CD14-positive monocyte (primary cell): ENCODE data around the gene CACNA1B. TPM values are rescaled to one million over a fixed set of nuclear protein-coding genes. Genes with fewer than 3 reads are reported as not detected.

Experiments
- DNase-seq, 3 donors: peaks; one replicate each; pipeline ENCODE4 v3.0.0-alpha.2; 2011 to 2022
- H2AFZ ChIP-seq: 2 replicates; pipeline ENCODE4 v1.6.0; 2012; ENCODE audit warnings: mild to moderate bottlenecking, low read depth, low read length, inconsistent platforms; ENCODE audit not compliant: insufficient read depth, poor library complexity, severe bottlenecking
- H3K27ac ChIP-seq, 2 donors: 1 replicate in 1 of 2; 2 replicates in 1 of 2; pipeline ENCODE4 v1.5.1; 2012 to 2013; ENCODE audit warnings: low read length in 2 of 2, control low read depth in 1 of 2, inconsistent platforms in 1 of 2, low read depth in 1 of 2, mild to moderate bottlenecking in 1 of 2
- H3K27me3 ChIP-seq, 2 donors: one replicate each; pipeline versions ENCODE4 v1.6.0 to v1.6.1; 2011 to 2013; ENCODE audit warnings: low read length in 2 of 2; ENCODE audit not compliant: control insufficient read depth in 2 of 2, insufficient read depth in 2 of 2
- H3K36me3 ChIP-seq, 2 donors: replicated peaks in 1 of 2; 1 replicate in 1 of 2; 2 replicates in 1 of 2; pipeline versions ENCODE4 v1.5.1 to v1.6.1; 2012 to 2013; ENCODE audit warnings: low read length in 2 of 2, control low read depth in 1 of 2, inconsistent platforms in 1 of 2, mild to moderate bottlenecking in 1 of 2; ENCODE audit not compliant: insufficient read depth in 2 of 2, control insufficient read depth in 1 of 2
- H3K4me1 ChIP-seq, 2 donors: 1 replicate in 1 of 2; 2 replicates in 1 of 2; pipeline versions ENCODE4 v1.5.1 to v1.6.1; 2012 to 2013; ENCODE audit warnings: low read length in 2 of 2, control low read depth in 1 of 2, inconsistent platforms in 1 of 2, mild to moderate bottlenecking in 1 of 2, moderate library complexity in 1 of 2; ENCODE audit not compliant: insufficient read depth in 2 of 2, control insufficient read depth in 1 of 2
- H3K4me2 ChIP-seq: replicated peaks from 2 replicates; pipeline ENCODE3; 2012; ENCODE audit warnings: low read length, moderate library complexity, mild to moderate bottlenecking; ENCODE audit not compliant: poor library complexity, severe bottlenecking; ENCODE audit errors: extremely low read depth
- H3K4me3 ChIP-seq, 3 experiments: fragments of 200-600 bp in 1 of 3; sonication (generic) in 1 of 3; replicated peaks in 1 of 3; 1 replicate in 2 of 3; 2 replicates in 1 of 3; pipeline ENCODE4 v1.5.1; 2011 to 2013; ENCODE audit warnings: low read length in 3 of 3, mild to moderate bottlenecking in 3 of 3, control low read depth in 2 of 3, low read depth in 2 of 3, inconsistent platforms in 1 of 3, moderate library complexity in 1 of 3
- H3K79me2 ChIP-seq: 2 replicates; pipeline ENCODE4 v1.6.0; 2012; ENCODE audit warnings: mild to moderate bottlenecking, control low read depth, inconsistent platforms, low read length, moderate library complexity; ENCODE audit not compliant: insufficient read depth
- H3K9ac ChIP-seq: 2 replicates; pipeline ENCODE4 v1.6.0; 2017; ENCODE audit warnings: low read length, mild to moderate bottlenecking; ENCODE audit not compliant: insufficient read depth, poor library complexity, severe bottlenecking
- H3K9me3 ChIP-seq, 2 donors: replicated peaks in 1 of 2; 1 replicate in 1 of 2; 2 replicates in 1 of 2; pipeline versions ENCODE4 v1.5.1 to v1.6.1; 2012 to 2013; ENCODE audit warnings: low read length in 2 of 2, control low read depth in 1 of 2; ENCODE audit not compliant: control insufficient read depth in 1 of 2, insufficient read depth in 1 of 2
- H4K20me1 ChIP-seq: 2 replicates; pipeline ENCODE4 v1.6.0; 2012; ENCODE audit warnings: mild to moderate bottlenecking, low read length, control low read depth, moderate library complexity; ENCODE audit not compliant: insufficient read depth
- H3K27ac Mint-ChIP-seq, 7 donors: one replicate each; pipeline ENCODE4 v1.8.0; 2020; ENCODE audit warnings: mild to moderate bottlenecking in 7 of 7, mixed read lengths in 7 of 7, moderate library complexity in 6 of 7, inconsistent platforms in 2 of 7
- H3K27me3 Mint-ChIP-seq, 3 donors: one replicate each; pipeline ENCODE4 v1.8.0; 2021 to 2022; ENCODE audit warnings: low read depth in 3 of 3, mild to moderate bottlenecking in 3 of 3, mixed read lengths in 3 of 3, moderate library complexity in 3 of 3, inconsistent platforms in 1 of 3
- H3K36me3 Mint-ChIP-seq, 2 donors: one replicate each; pipeline ENCODE4 v1.8.0; 2020; ENCODE audit warnings: mixed read lengths in 2 of 2, inconsistent platforms in 1 of 2, mild to moderate bottlenecking in 1 of 2
- H3K4me1 Mint-ChIP-seq: one replicate; pipeline ENCODE4 v1.8.0; 2020; ENCODE audit warnings: mild to moderate bottlenecking, mixed read lengths
- H3K4me3 Mint-ChIP-seq, 2 donors: one replicate each; pipeline ENCODE4 v1.8.0; 2020; ENCODE audit warnings: mild to moderate bottlenecking in 2 of 2, mixed read lengths in 2 of 2, moderate library complexity in 1 of 2
- H3K9me3 Mint-ChIP-seq, 7 donors: one replicate each; pipeline ENCODE4 v1.8.0; 2020 to 2022; ENCODE audit warnings: mixed read lengths in 7 of 7, mild to moderate bottlenecking in 6 of 7, moderate library complexity in 6 of 7, inconsistent platforms in 2 of 7
- WGBS: methylation state at CpG from one replicate; pipeline ENCODE4 v1.1.5; 2013; ENCODE audit warnings: missing lambda C conversion rate; ENCODE audit not compliant: insufficient coverage; 5-methylcytosine and 5-hydroxymethylcytosine counted together
- intact Hi-C, 2 donors: fragments of 100-400 bp; cut with micrococcal nuclease; formaldehyde crosslinking; loops; one replicate each; pipeline versions ENCODE4 v1.15.0 to v1.15.1; 2023
- polyA plus RNA-seq, 3 donors: library from polyadenylated mRNA; depleted of rRNA in 1 of 3; unstranded in 2 of 3; stranded (reverse) in 1 of 3; fragments of 300-500 nt in 2 of 3; fragments of >200 nt in 1 of 3; fragmentation: Illumina TruSeq in 2 of 3; gene quantifications; 1 replicate in 2 of 3; 2 replicates in 1 of 3; pipeline ENCODE4 v1.2.3, GENCODE V29; 2012 to 2021
- TF ChIP-seq, protein P1 (sequence below): fragments of 200-600 bp; IDR thresholded peaks from one replicate; pipeline ENCODE4 v1.8.0; 2022; ENCODE audit warnings: antibody characterized with exemption, mild to moderate bottlenecking

CACNA1B gene
- polyA plus RNA-seq, 3 donors = not detected

DNA sequence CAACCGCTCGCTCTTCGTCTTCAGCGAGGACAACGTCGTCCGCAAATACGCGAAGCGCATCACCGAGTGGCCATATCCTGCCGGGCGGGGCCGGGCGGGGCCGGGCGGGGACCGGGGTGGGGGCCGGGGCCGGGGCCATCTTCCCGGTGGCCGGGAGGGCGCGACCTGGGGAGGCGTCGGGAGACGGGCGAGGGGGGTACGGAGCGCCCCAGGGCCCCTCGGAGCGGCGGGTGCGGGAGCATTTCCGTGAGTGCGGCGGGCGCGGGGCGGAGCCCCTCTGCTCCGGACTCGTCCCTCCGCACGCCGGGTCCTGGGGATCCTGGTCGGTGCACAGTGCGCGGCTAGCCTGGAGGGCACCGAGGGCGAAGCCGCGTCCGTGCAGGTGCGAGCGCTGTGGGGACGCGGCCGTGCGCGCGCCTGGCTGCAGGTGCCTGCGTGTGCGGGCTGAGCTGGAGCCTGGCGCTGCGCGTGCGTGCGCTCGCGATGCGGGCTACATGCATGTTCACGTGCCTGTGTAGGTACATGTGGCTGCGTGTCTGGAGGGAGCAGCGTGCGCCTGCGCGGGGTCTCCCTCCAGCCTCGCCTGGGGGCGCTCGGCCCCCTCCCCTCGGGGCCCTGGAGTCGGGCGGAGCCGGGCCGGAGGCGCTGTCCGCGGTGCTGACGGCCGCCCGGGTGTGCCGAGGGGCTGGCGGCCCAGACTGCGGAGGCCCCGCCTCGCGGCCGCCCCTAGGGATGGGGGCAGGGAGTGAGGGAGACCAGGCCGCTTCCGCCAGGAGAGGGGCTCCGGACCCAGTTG, 762 bp downstream of the CACNA1B start:
- no peak overlapping the region for H3K4me3 ChIP-seq
- TF ChIP-seq, protein P1, sequence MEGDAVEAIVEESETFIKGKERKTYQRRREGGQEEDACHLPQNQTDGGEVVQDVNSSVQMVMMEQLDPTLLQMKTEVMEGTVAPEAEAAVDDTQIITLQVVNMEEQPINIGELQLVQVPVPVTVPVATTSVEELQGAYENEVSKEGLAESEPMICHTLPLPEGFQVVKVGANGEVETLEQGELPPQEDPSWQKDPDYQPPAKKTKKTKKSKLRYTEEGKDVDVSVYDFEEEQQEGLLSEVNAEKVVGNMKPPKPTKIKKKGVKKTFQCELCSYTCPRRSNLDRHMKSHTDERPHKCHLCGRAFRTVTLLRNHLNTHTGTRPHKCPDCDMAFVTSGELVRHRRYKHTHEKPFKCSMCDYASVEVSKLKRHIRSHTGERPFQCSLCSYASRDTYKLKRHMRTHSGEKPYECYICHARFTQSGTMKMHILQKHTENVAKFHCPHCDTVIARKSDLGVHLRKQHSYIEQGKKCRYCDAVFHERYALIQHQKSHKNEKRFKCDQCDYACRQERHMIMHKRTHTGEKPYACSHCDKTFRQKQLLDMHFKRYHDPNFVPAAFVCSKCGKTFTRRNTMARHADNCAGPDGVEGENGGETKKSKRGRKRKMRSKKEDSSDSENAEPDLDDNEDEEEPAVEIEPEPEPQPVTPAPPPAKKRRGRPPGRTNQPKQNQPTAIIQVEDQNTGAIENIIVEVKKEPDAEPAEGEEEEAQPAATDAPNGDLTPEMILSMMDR = no peak
- no peak overlapping the region for H3K4me3 Mint-ChIP-seq
- H3K4me1 ChIP-seq = no peaks in the 10 kb centered on the region
- H3K9me3 Mint-ChIP-seq = peaks cover 0 to 21% (median 3%) of the 10 kb centered on the region in 7 donors
- WGBS = 2% methylated on average over 87 of the region's 101 CpGs
- H3K27ac ChIP-seq = no peak overlapping the region
- no peak overlapping the region for H2AFZ ChIP-seq
- H3K9ac ChIP-seq = no peak overlapping the region
- peaks cover 0 to 32% of the 10 kb centered on the region in 2 donors for H3K27me3 ChIP-seq
- DNase-seq = no peak
- no peaks in the 10 kb centered on the region for H3K36me3 Mint-ChIP-seq
- no peaks in the 10 kb centered on the region for H3K79me2 ChIP-seq
- H3K4me1 Mint-ChIP-seq = no peaks in the 10 kb centered on the region
- no peaks in the 10 kb centered on the region for H4K20me1 ChIP-seq
- H3K4me2 ChIP-seq = peak overlapping the region; percentile 26
- no peaks in the 10 kb centered on the region for H3K36me3 ChIP-seq
- no peak overlapping the region for H3K27ac Mint-ChIP-seq
- H3K9me3 ChIP-seq = peaks cover 0 to 7% of the 10 kb centered on the region in 2 donors
- H3K27me3 Mint-ChIP-seq = peaks cover 26 to 44% (median 29%) of the 10 kb centered on the region in 3 donors
- intact Hi-C loops = no loop called here

DNA sequence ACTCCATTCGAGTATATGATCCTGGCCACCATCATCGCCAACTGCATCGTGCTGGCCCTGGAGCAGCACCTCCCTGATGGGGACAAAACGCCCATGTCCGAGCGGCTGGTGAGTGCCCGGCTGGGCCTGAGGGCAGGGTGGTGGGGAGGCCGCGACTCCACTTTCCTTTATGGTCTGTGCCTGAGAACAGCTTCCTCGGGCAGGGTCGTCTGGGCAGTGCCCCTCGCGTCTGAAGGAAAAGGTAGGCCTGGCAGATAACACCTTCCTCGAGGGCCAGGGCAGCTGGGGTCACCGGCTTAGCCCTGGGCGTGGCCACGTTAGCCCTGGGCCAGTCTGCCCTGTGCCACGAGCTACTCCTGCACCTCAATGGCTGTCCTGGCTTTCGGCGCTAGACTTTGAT, 1.5 kb downstream of the CACNA1B start:
- no peak overlapping the region for H3K27ac ChIP-seq
- no peak for DNase-seq
- H3K27ac Mint-ChIP-seq = no peak overlapping the region
- no peaks in the 10 kb centered on the region for H3K79me2 ChIP-seq
- peaks cover 26 to 42% (median 27%) of the 10 kb centered on the region in 3 donors for H3K27me3 Mint-ChIP-seq
- H3K27me3 ChIP-seq = peaks cover 0 to 32% of the 10 kb centered on the region in 2 donors
- no peak overlapping the region for H3K4me2 ChIP-seq
- peaks cover 0 to 7% of the 10 kb centered on the region in 2 donors for H3K9me3 ChIP-seq
- WGBS = 87% methylated on average over 19 of the region's 20 CpGs
- TF ChIP-seq, protein P1 = no peak
- H3K9ac ChIP-seq = no peak overlapping the region
- no peaks in the 10 kb centered on the region for H3K4me1 Mint-ChIP-seq
- no peaks in the 10 kb centered on the region for H3K36me3 ChIP-seq
- H3K4me3 Mint-ChIP-seq = peak overlapping the region in 1 of 2 donors; percentile 48
- intact Hi-C loops = no loop called here
- no peaks in the 10 kb centered on the region for H3K36me3 Mint-ChIP-seq
- no peak overlapping the region for H3K4me3 ChIP-seq
- no peak overlapping the region for H2AFZ ChIP-seq
- H3K4me1 ChIP-seq = no peaks in the 10 kb centered on the region
- H4K20me1 ChIP-seq = no peaks in the 10 kb centered on the region
- peaks cover 0 to 21% (median 3%) of the 10 kb centered on the region in 7 donors for H3K9me3 Mint-ChIP-seq
